ENCODE data around the gene GRID2.
A peak's percentile ranks its signal among the peaks of the same experiment; 100 is the strongest.

GRID2 gene

GRCh38 chr4:93174598-93174997, 870.8 kb downstream of the GRID2 start:
- H3K27ac ChIP-seq (ENCODE audit: low read length): no peak overlapping the region

GRCh38 chr4:93178279-93178678, 874.5 kb downstream of the GRID2 start:
- H3K9me3 ChIP-seq (ENCODE audit: insufficient read depth, low read depth, low read length): no peaks in the 10 kb centered on the region; the same call in 1 of the 2 replicates
- H3K27me3 ChIP-seq (ENCODE audit: insufficient read depth, low read length): no peaks in the 10 kb centered on the region
- H3K4me3 ChIP-seq (ENCODE audit: low read length): no peak overlapping the region
- H3K9ac ChIP-seq (ENCODE audit: low read depth, low read length): no peak overlapping the region
- H3K4me1 ChIP-seq (ENCODE audit: insufficient read depth, low read length): no peaks in the 10 kb centered on the region
- no peaks in the 10 kb centered on the region for H3K36me3 ChIP-seq (ENCODE audit: insufficient read depth, low read depth, low read length)
- H3K27ac ChIP-seq (ENCODE audit: low read length): no peak overlapping the region

More at GRCh38 chr4:93174598-93174997, 870.8 kb downstream of the GRID2 start:
- no peak overlapping the region for H3K9ac ChIP-seq (ENCODE audit: low read depth, low read length)
- no peaks in the 10 kb centered on the region for H3K27me3 ChIP-seq (ENCODE audit: insufficient read depth, low read length)
- H3K9me3 ChIP-seq (ENCODE audit: insufficient read depth, low read depth, low read length): no peaks in the 10 kb centered on the region; the same call in 1 of the 2 replicates
- H3K4me1 ChIP-seq (ENCODE audit: insufficient read depth, low read length): no peaks in the 10 kb centered on the region
- H3K36me3 ChIP-seq (ENCODE audit: insufficient read depth, low read depth, low read length): no peaks in the 10 kb centered on the region
- H3K4me3 ChIP-seq (ENCODE audit: low read length): no peak overlapping the region

DNA sequence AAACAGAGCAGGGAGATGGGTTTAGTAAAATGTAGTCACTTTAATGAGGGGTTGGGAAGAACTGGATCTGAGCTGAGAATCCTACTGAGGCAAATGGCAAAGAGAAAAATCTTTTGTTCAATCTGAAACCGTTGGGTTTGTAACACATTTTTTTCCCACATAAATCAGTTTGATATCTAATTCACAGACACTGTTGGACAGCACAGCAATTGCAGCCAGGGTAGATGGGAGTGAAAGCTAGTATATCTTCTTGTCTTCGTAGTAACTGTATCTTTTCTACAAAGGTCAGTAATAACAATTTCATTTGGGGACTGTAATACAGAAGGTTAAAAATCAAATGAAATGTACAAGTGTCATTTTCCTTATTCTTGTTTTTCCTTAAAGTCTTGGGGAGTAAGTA, 875.3 kb downstream of the GRID2 start:
- H3K27me3 ChIP-seq (ENCODE audit: insufficient read depth, low read length): no peaks in the 10 kb centered on the region
- no peak overlapping the region for H3K9ac ChIP-seq (ENCODE audit: low read depth, low read length)
- H3K9me3 ChIP-seq (ENCODE audit: insufficient read depth, low read depth, low read length): no peaks in the 10 kb centered on the region; the same call in 1 of the 2 replicates
- no peaks in the 10 kb centered on the region for H3K36me3 ChIP-seq (ENCODE audit: insufficient read depth, low read depth, low read length)
- H3K4me3 ChIP-seq (ENCODE audit: low read length): no peak overlapping the region
- H3K27ac ChIP-seq (ENCODE audit: low read length): no peak overlapping the region
- no peaks in the 10 kb centered on the region for H3K4me1 ChIP-seq (ENCODE audit: insufficient read depth, low read length)

GRCh38 chr4:93182722-93183121, 879.0 kb downstream of the GRID2 start:
- H3K36me3 ChIP-seq (ENCODE audit: insufficient read depth, low read depth, low read length): no peaks in the 10 kb centered on the region
- no peaks in the 10 kb centered on the region; the same call in 1 of the 2 replicates for H3K9me3 ChIP-seq (ENCODE audit: insufficient read depth, low read depth, low read length)
- H3K9ac ChIP-seq (ENCODE audit: low read depth, low read length): no peak overlapping the region
- no peaks in the 10 kb centered on the region for H3K27me3 ChIP-seq (ENCODE audit: insufficient read depth, low read length)
- no peak overlapping the region for H3K4me3 ChIP-seq (ENCODE audit: low read length)
- H3K27ac ChIP-seq (ENCODE audit: low read length): no peak overlapping the region
- no peaks in the 10 kb centered on the region for H3K4me1 ChIP-seq (ENCODE audit: insufficient read depth, low read length)

DNA sequence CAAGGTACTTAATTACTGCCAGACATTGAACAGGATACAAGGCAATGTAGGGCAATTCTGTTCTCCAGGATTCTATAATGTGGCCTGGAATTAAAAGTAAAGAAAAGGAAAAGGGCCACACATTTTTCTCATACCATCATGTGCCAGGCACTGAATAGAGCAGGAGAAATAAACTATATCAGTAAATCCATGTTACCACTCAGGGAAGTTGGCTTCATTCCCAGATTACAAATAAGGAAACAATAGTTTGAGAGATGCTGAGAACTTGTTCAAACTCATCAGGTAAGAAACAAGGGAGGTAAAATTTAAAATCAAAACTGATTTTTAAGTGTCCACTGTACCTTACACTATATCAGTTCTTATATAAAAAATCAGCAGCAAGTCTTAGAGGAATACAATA, 879.8 kb downstream of the GRID2 start:
- Histone ChIP-seq H3K9ac (ENCODE audit: low read depth, low read length) (no peak overlapping the region), H3K36me3 (ENCODE audit: insufficient read depth, low read depth, low read length) (no peaks in the 10 kb centered on the region), H3K27ac (ENCODE audit: low read length) (no peak overlapping the region), H3K4me3 (ENCODE audit: low read length) (no peak overlapping the region), H3K4me1 (ENCODE audit: insufficient read depth, low read length) (no peaks in the 10 kb centered on the region), H3K9me3 (ENCODE audit: insufficient read depth, low read depth, low read length) (no peaks in the 10 kb centered on the region; the same call in 1 of the 2 replicates), H3K27me3 (ENCODE audit: insufficient read depth, low read length) (no peaks in the 10 kb centered on the region)

DNA sequence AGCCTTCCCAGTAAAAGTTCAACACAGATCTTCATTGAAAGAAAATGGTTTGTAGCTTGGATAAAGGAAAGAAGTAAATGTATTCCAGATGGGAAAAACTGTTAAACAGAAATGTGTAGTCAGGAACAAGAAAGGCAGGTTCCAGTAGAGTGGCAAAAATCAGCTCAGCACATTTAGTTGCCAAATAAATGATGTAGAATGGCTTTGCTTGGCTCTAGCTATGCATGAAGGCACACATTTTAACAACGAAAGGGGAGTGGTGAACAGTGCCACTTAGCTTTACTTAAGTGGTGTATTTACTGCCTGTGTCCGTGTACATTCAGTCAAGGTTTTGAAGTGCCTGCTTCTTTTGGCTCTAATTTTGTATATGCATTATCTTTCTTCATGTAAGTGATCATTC, 880.3 kb downstream of the GRID2 start:
- no peak overlapping the region for H3K27ac ChIP-seq (ENCODE audit: low read length)
- no peak overlapping the region for H3K4me3 ChIP-seq (ENCODE audit: low read length)

DNA sequence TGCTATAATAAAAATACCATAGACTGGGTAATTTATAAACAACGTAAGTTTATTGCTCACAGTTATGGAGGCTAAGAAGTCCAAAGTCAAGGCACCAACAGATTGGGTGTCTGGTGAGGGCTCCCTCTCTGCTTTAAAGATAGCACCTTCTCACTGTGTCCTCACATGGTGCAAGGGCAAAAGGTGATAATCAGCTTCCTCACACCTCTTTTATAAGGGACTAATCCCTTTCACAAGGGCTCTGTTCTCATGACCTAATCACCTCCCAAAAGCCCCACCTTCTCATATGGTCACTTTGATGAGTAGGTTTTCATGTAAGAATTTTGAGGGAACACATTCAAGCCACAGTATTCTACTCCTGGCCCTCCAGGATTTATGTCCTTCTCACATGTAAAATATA, 883.1 kb downstream of the GRID2 start:
- no peak overlapping the region for H3K27ac ChIP-seq (ENCODE audit: low read length)
- no peaks in the 10 kb centered on the region for H3K4me1 ChIP-seq (ENCODE audit: insufficient read depth, low read length)
- no peak overlapping the region for H3K4me3 ChIP-seq (ENCODE audit: low read length)
- H3K9me3 ChIP-seq (ENCODE audit: insufficient read depth, low read depth, low read length): no peaks in the 10 kb centered on the region
- H3K36me3 ChIP-seq (ENCODE audit: insufficient read depth, low read depth, low read length): no peaks in the 10 kb centered on the region
- H3K27me3 ChIP-seq (ENCODE audit: insufficient read depth, low read length): no peaks in the 10 kb centered on the region
- H3K9ac ChIP-seq (ENCODE audit: low read depth, low read length): no peak overlapping the region

More for the DNA sequence above, 880.3 kb downstream of the GRID2 start:
- no peaks in the 10 kb centered on the region for H3K9me3 ChIP-seq (ENCODE audit: insufficient read depth, low read depth, low read length)
- H3K9ac ChIP-seq (ENCODE audit: low read depth, low read length): no peak overlapping the region
- no peaks in the 10 kb centered on the region for H3K36me3 ChIP-seq (ENCODE audit: insufficient read depth, low read depth, low read length)
- no peaks in the 10 kb centered on the region for H3K27me3 ChIP-seq (ENCODE audit: insufficient read depth, low read length)
- no peaks in the 10 kb centered on the region for H3K4me1 ChIP-seq (ENCODE audit: insufficient read depth, low read length)

- no peaks in the 10 kb centered on the region for H3K36me3 ChIP-seq (ENCODE audit: insufficient read depth, low read depth, low read length)
- no peak overlapping the region for H3K27ac ChIP-seq (ENCODE audit: low read length)
- no peak overlapping the region for H3K4me3 ChIP-seq (ENCODE audit: low read length)
- no peaks in the 10 kb centered on the region for H3K9me3 ChIP-seq (ENCODE audit: insufficient read depth, low read depth, low read length)
- no peak overlapping the region for H3K9ac ChIP-seq (ENCODE audit: low read depth, low read length)
- no peaks in the 10 kb centered on the region for H3K4me1 ChIP-seq (ENCODE audit: insufficient read depth, low read length)
- H3K27me3 ChIP-seq (ENCODE audit: insufficient read depth, low read length): no peaks in the 10 kb centered on the region
Observed at GRCh38 chr4:93187466-93187865, 883.7 kb downstream of the GRID2 start.

DNA sequence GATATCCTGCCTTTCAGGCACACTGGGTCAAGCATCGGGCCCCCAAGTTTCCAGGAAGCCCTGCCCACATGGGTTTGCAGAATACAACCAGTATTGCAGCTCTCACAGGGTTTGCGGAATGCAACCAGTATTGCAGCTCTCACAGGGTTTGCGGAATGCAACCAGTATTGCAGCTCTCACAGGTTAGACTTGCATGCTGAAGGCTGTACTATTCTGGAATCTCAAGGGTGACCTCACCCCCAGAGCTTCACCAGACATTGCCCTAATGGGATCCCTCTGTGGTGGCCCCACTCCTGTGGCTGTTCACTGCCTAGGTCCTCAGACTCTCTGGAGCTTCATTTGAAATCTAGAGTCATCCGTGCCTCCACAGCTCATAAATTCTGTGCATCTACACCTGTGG, 884.1 kb downstream of the GRID2 start:
- H3K9ac ChIP-seq (ENCODE audit: low read depth, low read length): no peak overlapping the region

DNA sequence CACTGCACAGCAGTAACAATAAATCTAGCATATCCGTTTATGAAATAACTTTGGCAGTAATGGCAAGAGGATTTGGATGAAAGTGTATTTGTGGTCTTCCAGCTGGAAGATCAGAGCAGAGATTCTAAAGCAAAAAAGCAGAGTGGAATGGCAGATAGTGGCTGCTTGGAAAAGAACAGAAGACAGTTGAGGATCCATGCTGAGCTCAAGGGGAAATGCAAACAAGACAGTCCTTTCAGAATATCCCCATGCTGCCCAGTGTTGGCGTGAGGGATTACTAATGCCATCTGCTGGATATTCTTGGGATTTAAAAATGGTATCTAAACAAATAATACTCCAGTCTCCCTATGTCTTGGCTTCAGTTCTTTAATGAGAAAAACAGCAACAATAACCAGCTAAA, 895.7 kb downstream of the GRID2 start:
- peaks cover 11% of the 10 kb centered on the region; the same call in 1 of the 2 replicates for H3K4me1 ChIP-seq (ENCODE audit: insufficient read depth, low read length)
- no peaks in the 10 kb centered on the region for H3K27me3 ChIP-seq (ENCODE audit: insufficient read depth, low read length)
- no peaks in the 10 kb centered on the region for H3K36me3 ChIP-seq (ENCODE audit: insufficient read depth, low read depth, low read length)
- no peak overlapping the region for H3K27ac ChIP-seq (ENCODE audit: low read length)
- H3K4me3 ChIP-seq (ENCODE audit: low read length): peak overlapping the region; percentile 7; the same call in 1 of the 2 replicates
- no peaks in the 10 kb centered on the region for H3K9me3 ChIP-seq (ENCODE audit: insufficient read depth, low read depth, low read length)
- H3K9ac ChIP-seq (ENCODE audit: low read depth, low read length): no peak overlapping the region

More for the DNA sequence above, 884.1 kb downstream of the GRID2 start:
- no peak overlapping the region for H3K27ac ChIP-seq (ENCODE audit: low read length)
- no peak overlapping the region for H3K4me3 ChIP-seq (ENCODE audit: low read length)
- H3K27me3 ChIP-seq (ENCODE audit: insufficient read depth, low read length): no peaks in the 10 kb centered on the region
- H3K36me3 ChIP-seq (ENCODE audit: insufficient read depth, low read depth, low read length): no peaks in the 10 kb centered on the region
- H3K4me1 ChIP-seq (ENCODE audit: insufficient read depth, low read length): no peaks in the 10 kb centered on the region
- H3K9me3 ChIP-seq (ENCODE audit: insufficient read depth, low read depth, low read length): no peaks in the 10 kb centered on the region

GRCh38 chr4:93201471-93202096, 897.8 kb downstream of the GRID2 start:
- no peaks in the 10 kb centered on the region for H3K9me3 ChIP-seq (ENCODE audit: insufficient read depth, low read depth, low read length)
- no peaks in the 10 kb centered on the region for H3K27me3 ChIP-seq (ENCODE audit: insufficient read depth, low read length)
- H3K27ac ChIP-seq (ENCODE audit: low read length): no peak overlapping the region
- no peaks in the 10 kb centered on the region for H3K36me3 ChIP-seq (ENCODE audit: insufficient read depth, low read depth, low read length)
- H3K9ac ChIP-seq (ENCODE audit: low read depth, low read length): no peak overlapping the region
- peaks cover 11% of the 10 kb centered on the region; the same call in 1 of the 2 replicates for H3K4me1 ChIP-seq (ENCODE audit: insufficient read depth, low read length)
- H3K4me3 ChIP-seq (ENCODE audit: low read length): no peak overlapping the region

DNA sequence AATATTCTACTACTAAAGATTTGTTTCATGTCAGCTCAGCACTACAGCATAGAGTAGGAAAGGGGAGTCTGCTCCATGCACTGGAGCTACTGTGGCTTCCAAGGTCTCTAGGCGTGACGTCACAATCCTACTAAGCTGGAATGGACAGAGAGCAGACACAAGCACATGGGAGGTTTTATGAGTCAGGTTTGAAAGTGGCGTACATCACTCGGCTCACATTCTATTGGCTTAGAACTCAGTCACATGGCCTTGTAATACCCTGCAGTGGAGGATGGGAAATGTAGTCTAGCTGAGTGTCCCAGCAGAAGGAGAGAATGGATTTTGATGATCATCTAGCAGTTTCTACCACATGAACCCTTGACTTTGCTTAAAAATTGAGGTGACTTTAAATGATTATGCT, 899.9 kb downstream of the GRID2 start:
- Histone ChIP-seq H3K9me3 (ENCODE audit: insufficient read depth, low read depth, low read length) (no peaks in the 10 kb centered on the region), H3K4me3 (ENCODE audit: low read length) (no peak overlapping the region), H3K9ac (ENCODE audit: low read depth, low read length) (no peak overlapping the region), H3K4me1 (ENCODE audit: insufficient read depth, low read length) (peaks cover 6% of the 10 kb centered on the region), H3K27me3 (ENCODE audit: insufficient read depth, low read length) (no peaks in the 10 kb centered on the region), H3K36me3 (ENCODE audit: insufficient read depth, low read depth, low read length) (no peaks in the 10 kb centered on the region), H3K27ac (ENCODE audit: low read length) (no peak overlapping the region)
